Fibroblast of lung (primary cell): ENCODE results near the gene CDH6. TPM values are rescaled to one million over a fixed set of nuclear protein-coding genes. Genes with fewer than 3 reads are reported as not detected.

ENCODE experiments used
- DNase-seq, 2 donors: peaks; one replicate each; pipeline versions ENCODE4 v3.0.0 to v3.0.0-alpha.2; 2010; ENCODE audit warnings: low read depth in 2 of 2
- H2AFZ ChIP-seq: 2 replicates; pipeline ENCODE4 v1.5.1; 2012; ENCODE audit warnings: low read length, control low read depth, inconsistent platforms
- H3K27ac ChIP-seq: 2 replicates; pipeline ENCODE4 v1.5.1; 2011; ENCODE audit warnings: low read length, control low read depth; ENCODE audit not compliant: insufficient read depth
- H3K27me3 ChIP-seq: 2 replicates; pipeline ENCODE4 v1.5.1; 2011; ENCODE audit warnings: mild to moderate bottlenecking, low read length; ENCODE audit not compliant: control insufficient read depth, insufficient read depth
- H3K36me3 ChIP-seq: 2 replicates; pipeline ENCODE4 v1.5.1; 2011; ENCODE audit warnings: low read length; ENCODE audit not compliant: control insufficient read depth, insufficient read depth
- H3K4me1 ChIP-seq: 2 replicates; pipeline ENCODE4 v1.5.1; 2011; ENCODE audit warnings: low read length; ENCODE audit not compliant: control insufficient read depth, insufficient read depth; ENCODE audit errors: extremely low read depth
- H3K4me2 ChIP-seq: 2 replicates; pipeline ENCODE4 v1.5.1; 2011; ENCODE audit warnings: low read length, control low read depth; ENCODE audit not compliant: insufficient read depth; ENCODE audit errors: extremely low read depth
- H3K4me3 ChIP-seq, 4 experiments: fragments of 200-600 bp in 1 of 4; sonication (generic) in 1 of 4; replicated peaks in 1 of 4; 2 replicates each; pipeline ENCODE4 v1.5.1; 2011 to 2016; ENCODE audit warnings: low read length in 4 of 4, low read depth in 3 of 4, mild to moderate bottlenecking in 3 of 4, control low read depth in 2 of 4, inconsistent platforms in 1 of 4, mixed read lengths in 1 of 4; ENCODE audit not compliant: insufficient read depth in 1 of 4; ENCODE audit errors: control extremely low read depth in 1 of 4
- H3K79me2 ChIP-seq: 2 replicates; pipeline ENCODE4 v1.5.1; 2012; ENCODE audit warnings: mild to moderate bottlenecking, low read length, inconsistent platforms; ENCODE audit not compliant: control insufficient read depth, insufficient read depth
- H3K9ac ChIP-seq: 2 replicates; pipeline ENCODE4 v1.5.1; 2011; ENCODE audit warnings: mild to moderate bottlenecking, low read length, control low read depth; ENCODE audit not compliant: insufficient read depth
- H3K9me3 ChIP-seq: 2 replicates; pipeline ENCODE4 v1.5.1; 2012; ENCODE audit warnings: low read depth, low read length; ENCODE audit not compliant: control insufficient read depth, insufficient read depth
- H4K20me1 ChIP-seq: 2 replicates; pipeline ENCODE4 v1.5.1; 2011; ENCODE audit warnings: low read length; ENCODE audit not compliant: control insufficient read depth, insufficient read depth; ENCODE audit errors: extremely low read depth
- EZH2 ChIP-seq: IDR thresholded peaks from 2 replicates; pipeline ENCODE4 v1.5.1; 2012; ENCODE audit warnings: low read length, control low read depth, mild to moderate bottlenecking; ENCODE audit errors: missing control alignments
- polyA plus RNA-seq, 2 donors: library from polyadenylated mRNA; depleted of rRNA in 1 of 2; stranded (reverse) in 1 of 2; unstranded in 1 of 2; fragments of >200 nt; gene quantifications; 2 replicates each; pipeline ENCODE4 v1.2.1, GENCODE V29; 2011 to 2012; ENCODE audit warnings: missing spikeins in 1 of 2
- total RNA-seq: library from RNA; depleted of rRNA; stranded (reverse); fragments of >200 nt; gene quantifications from 2 replicates; pipeline ENCODE4 v1.2.1, GENCODE V29; 2014
- TF ChIP-seq, protein P1 (sequence below), 2 donors: IDR thresholded peaks in 1 of 2; conservative IDR thresholded peaks in 1 of 2; 1 replicate in 1 of 2; 2 replicates in 1 of 2; pipeline ENCODE4 v1.5.1; 2011 to 2012; ENCODE audit warnings: low read length in 2 of 2, control low read depth in 1 of 2, inconsistent platforms in 1 of 2, low read depth in 1 of 2, mild to moderate bottlenecking in 1 of 2

CDH6 gene
- total and polyA plus RNA-seq, 2 donors (not counting 1 experiment from before 2014, with no cell fraction given) = 10.4 to 18.8 TPM

- H3K4me1 ChIP-seq = no peaks in the 10 kb centered on the region
- no peaks in the 10 kb centered on the region for H3K79me2 ChIP-seq
- H3K27me3 ChIP-seq = no peaks in the 10 kb centered on the region
- H3K9me3 ChIP-seq = no peaks in the 10 kb centered on the region
- H3K4me3 ChIP-seq = no peak overlapping the region
- DNase-seq = no peak
- H3K27ac ChIP-seq = no peak overlapping the region
- TF ChIP-seq, protein P1, sequence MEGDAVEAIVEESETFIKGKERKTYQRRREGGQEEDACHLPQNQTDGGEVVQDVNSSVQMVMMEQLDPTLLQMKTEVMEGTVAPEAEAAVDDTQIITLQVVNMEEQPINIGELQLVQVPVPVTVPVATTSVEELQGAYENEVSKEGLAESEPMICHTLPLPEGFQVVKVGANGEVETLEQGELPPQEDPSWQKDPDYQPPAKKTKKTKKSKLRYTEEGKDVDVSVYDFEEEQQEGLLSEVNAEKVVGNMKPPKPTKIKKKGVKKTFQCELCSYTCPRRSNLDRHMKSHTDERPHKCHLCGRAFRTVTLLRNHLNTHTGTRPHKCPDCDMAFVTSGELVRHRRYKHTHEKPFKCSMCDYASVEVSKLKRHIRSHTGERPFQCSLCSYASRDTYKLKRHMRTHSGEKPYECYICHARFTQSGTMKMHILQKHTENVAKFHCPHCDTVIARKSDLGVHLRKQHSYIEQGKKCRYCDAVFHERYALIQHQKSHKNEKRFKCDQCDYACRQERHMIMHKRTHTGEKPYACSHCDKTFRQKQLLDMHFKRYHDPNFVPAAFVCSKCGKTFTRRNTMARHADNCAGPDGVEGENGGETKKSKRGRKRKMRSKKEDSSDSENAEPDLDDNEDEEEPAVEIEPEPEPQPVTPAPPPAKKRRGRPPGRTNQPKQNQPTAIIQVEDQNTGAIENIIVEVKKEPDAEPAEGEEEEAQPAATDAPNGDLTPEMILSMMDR (conservative IDR thresholded peaks at IDR 0.05 in 1 of 2, IDR thresholded peaks at IDR 0.05 in 1 of 2; ENCODE audit: low read depth in 1 of 2, low read length in 2 of 2) = no peak
- TF ChIP-seq EZH2 = no peak
- H3K36me3 ChIP-seq = no peaks in the 10 kb centered on the region
- no peaks in the 10 kb centered on the region for H4K20me1 ChIP-seq
- no peak overlapping the region for H3K9ac ChIP-seq
- H3K4me2 ChIP-seq = no peak overlapping the region
- H2AFZ ChIP-seq = no peak overlapping the region
These were observed 95.9 kb downstream of the CDH6 start for GRCh38 chr5:31289429-31289828.

GRCh38 chr5:31291323-31291854 lies 97.9 kb downstream of the CDH6 start:
- Histone ChIP-seq H2AFZ (no peak overlapping the region), H3K4me2 (no peak overlapping the region), H3K4me3 (no peak overlapping the region), H3K9ac (no peak overlapping the region), H3K4me1 (no peaks in the 10 kb centered on the region), H3K27me3 (no peaks in the 10 kb centered on the region), H3K79me2 (no peaks in the 10 kb centered on the region), H3K27ac (no peak overlapping the region), H3K36me3 (no peaks in the 10 kb centered on the region), H4K20me1 (no peaks in the 10 kb centered on the region), H3K9me3 (no peaks in the 10 kb centered on the region)
- DNase-seq = no peak
- TF ChIP-seq, protein P1 (conservative IDR thresholded peaks at IDR 0.05 in 1 of 2, IDR thresholded peaks at IDR 0.05 in 1 of 2; ENCODE audit: low read depth in 1 of 2, low read length in 2 of 2) = no peak
- TF ChIP-seq EZH2 = no peak

DNA sequence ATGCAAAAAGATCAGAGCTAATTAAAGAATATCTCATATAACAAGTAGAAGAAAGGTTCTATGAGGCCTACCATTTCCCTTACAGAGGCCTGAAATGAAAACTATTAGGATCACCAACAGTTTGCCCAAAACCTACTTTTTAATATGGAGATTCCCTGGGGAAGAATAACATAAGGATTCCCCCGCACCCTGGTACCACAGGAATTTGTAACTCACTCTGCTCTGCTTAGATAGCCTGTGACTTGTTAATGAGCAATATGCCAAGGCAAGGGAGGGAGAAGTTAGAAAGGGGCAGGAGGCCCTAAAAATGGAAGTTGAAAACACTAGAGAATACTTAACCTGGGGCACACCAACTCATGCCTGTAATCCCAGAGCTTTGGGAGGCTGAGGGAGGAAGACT lies 107.0 kb downstream of the CDH6 start:
- Histone ChIP-seq H3K79me2 (no peaks in the 10 kb centered on the region), H3K4me2 (no peak overlapping the region), H4K20me1 (no peaks in the 10 kb centered on the region), H3K36me3 (no peaks in the 10 kb centered on the region), H2AFZ (no peak overlapping the region), H3K4me1 (no peaks in the 10 kb centered on the region), H3K9ac (no peak overlapping the region), H3K27me3 (no peaks in the 10 kb centered on the region), H3K4me3 (no peak overlapping the region), H3K27ac (no peak overlapping the region), H3K9me3 (no peaks in the 10 kb centered on the region)
- peak in 1 of 2 donors; percentile 7 for DNase-seq
- no peak for TF ChIP-seq EZH2
- TF ChIP-seq, protein P1 (conservative IDR thresholded peaks at IDR 0.05 in 1 of 2, IDR thresholded peaks at IDR 0.05 in 1 of 2; ENCODE audit: low read depth in 1 of 2, low read length in 2 of 2) = no peak
